Hepatocyte (in vitro differentiated cells): ENCODE data around the gene DSG3.

Source experiments
- CTCF ChIP-seq: fragments of 200-600 bp; sonication (generic); IDR thresholded peaks from 2 replicates; pipeline ENCODE4 v1.5.1; 2016; ENCODE audit warnings: antibody characterized with exemption, mild to moderate bottlenecking; ENCODE audit not compliant: poor library complexity
- EZH2 ChIP-seq: fragments of 200-600 bp; sonication (generic); IDR thresholded peaks from 2 replicates; pipeline ENCODE4 v1.6.1; 2016; ENCODE audit warnings: antibody characterized with exemption, mild to moderate bottlenecking, borderline replicate concordance

DNA sequence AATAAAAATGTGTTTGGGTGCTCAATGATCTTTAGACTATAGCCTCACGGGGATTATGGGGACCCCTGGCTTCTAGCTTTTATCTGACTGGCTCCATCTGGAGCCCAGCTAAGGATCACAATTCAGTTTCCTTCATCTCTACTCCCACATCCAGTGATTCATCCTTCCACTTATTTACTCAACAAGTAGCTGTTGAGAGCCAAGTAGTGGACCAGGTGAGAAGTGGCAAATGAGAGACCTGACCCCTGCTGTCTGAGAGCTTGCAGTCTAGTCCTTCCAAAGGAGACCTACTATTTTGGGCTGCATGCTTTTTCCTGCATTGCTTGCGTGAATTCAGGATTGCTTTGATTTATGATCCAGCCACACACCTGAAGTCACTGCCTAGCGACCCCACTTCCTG, 10.7 kb upstream of the DSG3 start:
- TF ChIP-seq CTCF: peak; percentile 3
- no peak for TF ChIP-seq EZH2
